ENCODE results near the gene SNX7.

Gene SNX7

GRCh38 chr1:98769162-98769561 is 107.6 kb downstream of the SNX7 start:
- no peak for DNase-seq

- DNase-seq = no peak
Measured at GRCh38 chr1:98781906-98782305, 120.4 kb downstream of the SNX7 start.

- no peak for DNase-seq
Measured at GRCh38 chr1:98783821-98784220, 122.3 kb downstream of the SNX7 start.

GRCh38 chr1:98791498-98791897 is 130.0 kb downstream of the SNX7 start:
- DNase-seq = no peak

GRCh38 chr1:98792123-98792522 is 130.6 kb downstream of the SNX7 start:
- no peak for DNase-seq

GRCh38 chr1:98793136-98793535 is 131.6 kb downstream of the SNX7 start:
- no peak for DNase-seq

- DNase-seq = peak; percentile 84
Measured at GRCh38 chr1:98794196-98794886, 132.8 kb downstream of the SNX7 start.

- DNase-seq = no peak
Measured at GRCh38 chr1:98796049-98796448, 134.5 kb downstream of the SNX7 start.

- no peak for DNase-seq
Measured at GRCh38 chr1:98797506-98797905, 136.0 kb downstream of the SNX7 start.
